K562 (cell line): ENCODE measurements around the gene RSPH6A. TPM values are rescaled to one million over a fixed set of nuclear protein-coding genes. Genes with fewer than 3 reads are reported as not detected.

Source experiments
- CBFA2T3 ChIP-seq: fragments of 450-650 bp; IDR thresholded peaks from 2 replicates; pipeline ENCODE4 v1.6.1; 2017
- CBX2 ChIP-seq: fragments of 200-600 bp; sonication (generic); IDR thresholded peaks from one replicate; pipeline ENCODE4 v1.6.1; 2012; ENCODE audit warnings: mild to moderate bottlenecking, low read length, inconsistent platforms; ENCODE audit not compliant: insufficient read depth, poor library complexity, severe bottlenecking
- GABPB1 ChIP-seq: sonication (generic); formaldehyde crosslinking; IDR thresholded peaks from 2 replicates; pipeline ENCODE4 v1.8.0; 2022; ENCODE audit warnings: mild to moderate bottlenecking, missing genetic modification reagents
- JUND ChIP-seq, 2 experiments: IDR thresholded peaks; 2 replicates in 1 of 2; 3 replicates in 1 of 2; pipeline ENCODE4 v1.6.1; 2011; ENCODE audit warnings: borderline replicate concordance in 2 of 2, low read depth in 2 of 2, low read length in 2 of 2, improper control_type of control experiment in 1 of 2, missing biosample characterization in 1 of 2, missing genetic modification characterization in 1 of 2, missing genetic modification reagents in 1 of 2
- MCM7 ChIP-seq, 2 experiments: fragments of 450-650 bp; IDR thresholded peaks; 2 replicates each; pipeline ENCODE4 v1.6.1; 2016 to 2018
- PRDM10 ChIP-seq: fragments of 450-650 bp; IDR thresholded peaks from 2 replicates; pipeline ENCODE4 v1.6.1; 2018; ENCODE audit not compliant: partially characterized antibody
- PURB ChIP-seq: sonication (generic); formaldehyde crosslinking; IDR thresholded peaks from 2 replicates; pipeline ENCODE4 v1.9.0; 2021; ENCODE audit warnings: low read depth, mild to moderate bottlenecking, missing genetic modification reagents
- STAT5B ChIP-seq: fragments of 250-450 bp; sonication (Bioruptor Pico); IDR thresholded peaks from 2 replicates; pipeline ENCODE4 v1.8.0; 2021; ENCODE audit warnings: mild to moderate bottlenecking, inconsistent platforms
- ZFP91 ChIP-seq: sonication (generic); formaldehyde crosslinking; IDR thresholded peaks from 2 replicates; pipeline ENCODE4 v1.8.0; 2022; ENCODE audit warnings: mild to moderate bottlenecking, missing genetic modification reagents
- ZNF133 ChIP-seq: fragments of 250-450 bp; sonication (Bioruptor Pico); IDR thresholded peaks from 2 replicates; pipeline ENCODE4 v1.4.0; 2020; ENCODE audit warnings: mild to moderate bottlenecking
- ZNF444 ChIP-seq: fragments of 250-450 bp; sonication (Bioruptor Pico); IDR thresholded peaks from 2 replicates; pipeline ENCODE4 v1.4.0; 2020; ENCODE audit warnings: mild to moderate bottlenecking, moderate library complexity
- ZNF699 ChIP-seq: fragments of 250-450 bp; sonication (Bioruptor Pico); IDR thresholded peaks from 2 replicates; pipeline ENCODE4 v1.8.0; 2021; ENCODE audit warnings: mild to moderate bottlenecking, moderate library complexity; ENCODE audit not compliant: insufficient replicate concordance
- polyA plus RNA-seq, 8 experiments: library from polyadenylated mRNA; depleted of rRNA in 4 of 8; stranded (reverse) in 5 of 8; unstranded in 3 of 8; fragments of >200 nt; fragmentation: Nextera tagmentation in 2 of 8; fragmentation: Illumina TruSeq in 1 of 8; extraction: Ambion mirVana in 2 of 8; extraction: Trizol in 1 of 8; gene quantifications; 2 replicates each; pipeline versions ENCODE4 v1.2.1 to v1.2.3, GENCODE V29; 2011 to 2014; ENCODE audit warnings: inconsistent platforms in 1 of 8, missing spikeins in 1 of 8
- total RNA-seq, 7 experiments: library from RNA; depleted of rRNA in 6 of 7; stranded (reverse); fragments of >200 nt in 6 of 7; fragmentation: Illumina TruSeq in 2 of 7; extraction: Trizol in 2 of 7; gene quantifications; 2 replicates each; pipeline versions ENCODE4 v1.2.1 to v1.2.3, GENCODE V29; 2011 to 2021; ENCODE audit warnings: low replicate concordance in 1 of 7
- TF ChIP-seq, protein P1 (sequence below): fragments of 250-450 bp; sonication (Bioruptor Pico); IDR thresholded peaks from 2 replicates; pipeline ENCODE4 v1.5.0; 2020; ENCODE audit warnings: mild to moderate bottlenecking
- TF ChIP-seq, protein P2 (sequence below): sonication (generic); formaldehyde crosslinking; IDR thresholded peaks from 2 replicates; pipeline ENCODE4 v1.8.1; 2023; ENCODE audit warnings: mild to moderate bottlenecking, missing genetic modification reagents
- TF ChIP-seq, protein P3 (sequence below): IDR thresholded peaks from 2 replicates; pipeline ENCODE4 v1.6.1; 2012; ENCODE audit warnings: low read depth, low read length, improper control_type of control experiment, borderline replicate concordance

The RSPH6A gene
- total and polyA plus RNA-seq, 9 of the 15 experiments (the other 6 are each of a cell fraction or from before 2014, with no cell fraction given) = 0.03 to 0.15 (median 0.07) TPM; not detected in 5

DNA sequence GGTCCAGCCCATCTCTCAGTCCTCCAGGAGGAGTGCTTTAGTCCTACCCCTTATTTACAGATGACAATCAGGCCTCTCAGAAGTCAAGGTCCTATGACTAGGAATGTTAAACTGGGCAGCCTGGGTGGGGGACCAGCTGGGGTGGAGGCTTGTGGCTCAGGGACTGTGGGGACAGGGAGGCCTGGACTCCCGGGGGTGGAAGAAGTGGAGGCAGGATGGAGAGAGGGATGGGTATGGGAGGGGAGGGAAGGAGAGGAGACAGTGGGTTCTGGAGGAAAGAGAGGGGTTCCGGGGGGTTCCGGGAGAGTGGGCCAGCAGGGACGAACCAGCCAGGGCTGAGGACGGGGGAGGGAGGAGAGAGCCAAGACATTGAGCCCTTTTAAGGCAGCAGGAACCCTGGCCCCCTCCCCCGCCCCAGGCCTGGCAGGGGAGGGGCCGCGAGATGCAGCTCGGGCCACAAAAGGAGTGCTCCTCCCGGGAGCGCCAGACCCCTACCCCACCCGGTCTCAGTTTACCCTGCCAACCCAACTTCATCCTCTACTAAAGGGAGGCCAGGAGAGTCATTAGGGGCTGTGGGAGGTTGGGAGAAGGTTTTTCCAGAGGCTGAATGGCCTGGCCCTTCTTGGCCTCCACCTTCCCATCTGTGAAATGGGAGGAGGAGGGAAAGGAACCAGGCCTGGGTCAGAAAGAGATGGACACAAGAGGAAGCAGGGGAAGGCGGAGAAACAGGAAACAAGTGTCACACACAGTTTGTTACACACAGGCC is 34.5 kb downstream of the RSPH6A start (continued):
- TF ChIP-seq ZNF444 (CRISPR knock-in tag) = 0 out of 2 replicates have a peak, but pooled peaks have one; percentile 18
- no peak for TF ChIP-seq CBFA2T3
- 0 out of 2 replicates have a peak, but pooled peaks have one; percentile 9 for TF ChIP-seq GABPB1
- no peak for TF ChIP-seq MCM7 (IDR thresholded peaks at IDR 0.05)
- TF ChIP-seq PRDM10 = peak; percentile 72
- TF ChIP-seq ZNF133 (CRISPR knock-in tag) = no peak
- TF ChIP-seq JUND (IDR thresholded peaks at IDR 0.05; ENCODE audit: borderline replicate concordance, low read depth, low read length) = no peak
- TF ChIP-seq JUND (tag; IDR thresholded peaks at IDR 0.05; ENCODE audit: borderline replicate concordance, low read depth, low read length) = no peak
- TF ChIP-seq CBX2 = no peak
- TF ChIP-seq, protein P1, sequence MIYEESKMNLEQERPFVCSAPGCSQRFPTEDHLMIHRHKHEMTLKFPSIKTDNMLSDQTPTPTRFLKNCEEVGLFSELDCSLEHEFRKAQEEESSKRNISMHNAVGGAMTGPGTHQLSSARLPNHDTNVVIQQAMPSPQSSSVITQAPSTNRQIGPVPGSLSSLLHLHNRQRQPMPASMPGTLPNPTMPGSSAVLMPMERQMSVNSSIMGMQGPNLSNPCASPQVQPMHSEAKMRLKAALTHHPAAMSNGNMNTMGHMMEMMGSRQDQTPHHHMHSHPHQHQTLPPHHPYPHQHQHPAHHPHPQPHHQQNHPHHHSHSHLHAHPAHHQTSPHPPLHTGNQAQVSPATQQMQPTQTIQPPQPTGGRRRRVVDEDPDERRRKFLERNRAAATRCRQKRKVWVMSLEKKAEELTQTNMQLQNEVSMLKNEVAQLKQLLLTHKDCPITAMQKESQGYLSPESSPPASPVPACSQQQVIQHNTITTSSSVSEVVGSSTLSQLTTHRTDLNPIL (CRISPR knock-in tag) = no peak
- TF ChIP-seq, protein P2, sequence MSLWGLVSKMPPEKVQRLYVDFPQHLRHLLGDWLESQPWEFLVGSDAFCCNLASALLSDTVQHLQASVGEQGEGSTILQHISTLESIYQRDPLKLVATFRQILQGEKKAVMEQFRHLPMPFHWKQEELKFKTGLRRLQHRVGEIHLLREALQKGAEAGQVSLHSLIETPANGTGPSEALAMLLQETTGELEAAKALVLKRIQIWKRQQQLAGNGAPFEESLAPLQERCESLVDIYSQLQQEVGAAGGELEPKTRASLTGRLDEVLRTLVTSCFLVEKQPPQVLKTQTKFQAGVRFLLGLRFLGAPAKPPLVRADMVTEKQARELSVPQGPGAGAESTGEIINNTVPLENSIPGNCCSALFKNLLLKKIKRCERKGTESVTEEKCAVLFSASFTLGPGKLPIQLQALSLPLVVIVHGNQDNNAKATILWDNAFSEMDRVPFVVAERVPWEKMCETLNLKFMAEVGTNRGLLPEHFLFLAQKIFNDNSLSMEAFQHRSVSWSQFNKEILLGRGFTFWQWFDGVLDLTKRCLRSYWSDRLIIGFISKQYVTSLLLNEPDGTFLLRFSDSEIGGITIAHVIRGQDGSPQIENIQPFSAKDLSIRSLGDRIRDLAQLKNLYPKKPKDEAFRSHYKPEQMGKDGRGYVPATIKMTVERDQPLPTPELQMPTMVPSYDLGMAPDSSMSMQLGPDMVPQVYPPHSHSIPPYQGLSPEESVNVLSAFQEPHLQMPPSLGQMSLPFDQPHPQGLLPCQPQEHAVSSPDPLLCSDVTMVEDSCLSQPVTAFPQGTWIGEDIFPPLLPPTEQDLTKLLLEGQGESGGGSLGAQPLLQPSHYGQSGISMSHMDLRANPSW (CRISPR knock-in tag) = no peak
- no peak for TF ChIP-seq PURB (CRISPR knock-in tag)
- no peak for TF ChIP-seq STAT5B (CRISPR knock-in tag)
- no peak for TF ChIP-seq ZFP91 (CRISPR knock-in tag)
- TF ChIP-seq, protein P3, sequence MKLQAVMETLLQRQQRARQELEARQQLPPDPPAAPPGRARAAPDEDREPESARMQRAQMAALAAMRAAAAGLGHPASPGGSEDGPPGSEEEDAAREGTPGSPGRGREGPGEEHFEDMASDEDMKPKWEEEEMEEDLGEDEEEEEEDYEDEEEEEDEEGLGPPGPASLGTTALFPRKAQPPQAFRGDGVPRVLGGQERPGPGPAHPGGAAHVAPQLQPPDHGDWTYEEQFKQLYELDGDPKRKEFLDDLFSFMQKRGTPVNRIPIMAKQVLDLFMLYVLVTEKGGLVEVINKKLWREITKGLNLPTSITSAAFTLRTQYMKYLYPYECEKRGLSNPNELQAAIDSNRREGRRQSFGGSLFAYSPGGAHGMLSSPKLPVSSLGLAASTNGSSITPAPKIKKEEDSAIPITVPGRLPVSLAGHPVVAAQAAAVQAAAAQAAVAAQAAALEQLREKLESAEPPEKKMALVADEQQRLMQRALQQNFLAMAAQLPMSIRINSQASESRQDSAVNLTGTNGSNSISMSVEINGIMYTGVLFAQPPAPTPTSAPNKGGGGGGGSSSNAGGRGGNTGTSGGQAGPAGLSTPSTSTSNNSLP = no peak
- no peak for TF ChIP-seq ZNF699 (CRISPR knock-in tag)
